HCT116 (cell line): Measurements from ENCODE around the gene TRIB2.

Experiments
- EZH2 ChIP-seq: fragments of 200-600 bp; sonication (generic); IDR thresholded peaks from 2 replicates; pipeline ENCODE4 v1.6.1; 2017; ENCODE audit warnings: antibody characterized with exemption, mixed run types
- JUND ChIP-seq: IDR thresholded peaks from 2 replicates; pipeline ENCODE4 v1.6.1; 2012
- POLR2A ChIP-seq: IDR thresholded peaks from 2 replicates; pipeline ENCODE4 v1.7.0; 2011; ENCODE audit warnings: borderline replicate concordance; ENCODE audit not compliant: insufficient read depth, insufficient read length; ENCODE audit errors: extremely low read depth
- SRF ChIP-seq: IDR thresholded peaks from 2 replicates; pipeline ENCODE4 v1.6.1; 2012; ENCODE audit warnings: low read depth
- YY1 ChIP-seq: IDR thresholded peaks from 2 replicates; pipeline ENCODE4 v1.6.1; 2011; ENCODE audit warnings: low read length, low read depth, moderate library complexity, mild to moderate bottlenecking; ENCODE audit not compliant: insufficient replicate concordance; ENCODE audit errors: extremely low read depth
- TF ChIP-seq, protein P1 (sequence below), 3 experiments: fragments of 200-600 bp in 1 of 3; sonication (generic) in 1 of 3; IDR thresholded peaks in 2 of 3; conservative IDR thresholded peaks in 1 of 3; 2 replicates each; pipeline ENCODE4 v1.5.1; 2012 to 2017; ENCODE audit warnings: low read depth in 2 of 3, low read length in 2 of 3, antibody characterized with exemption in 1 of 3, borderline replicate concordance in 1 of 3, control low read depth in 1 of 3, mild to moderate bottlenecking in 1 of 3, mixed read lengths in 1 of 3, mixed run types in 1 of 3, moderate library complexity in 1 of 3; ENCODE audit not compliant: insufficient read depth in 1 of 3

GRCh38 chr2:12679550-12680072 lies 37.1 kb upstream of the TRIB2 start:
- TF ChIP-seq, protein P1, sequence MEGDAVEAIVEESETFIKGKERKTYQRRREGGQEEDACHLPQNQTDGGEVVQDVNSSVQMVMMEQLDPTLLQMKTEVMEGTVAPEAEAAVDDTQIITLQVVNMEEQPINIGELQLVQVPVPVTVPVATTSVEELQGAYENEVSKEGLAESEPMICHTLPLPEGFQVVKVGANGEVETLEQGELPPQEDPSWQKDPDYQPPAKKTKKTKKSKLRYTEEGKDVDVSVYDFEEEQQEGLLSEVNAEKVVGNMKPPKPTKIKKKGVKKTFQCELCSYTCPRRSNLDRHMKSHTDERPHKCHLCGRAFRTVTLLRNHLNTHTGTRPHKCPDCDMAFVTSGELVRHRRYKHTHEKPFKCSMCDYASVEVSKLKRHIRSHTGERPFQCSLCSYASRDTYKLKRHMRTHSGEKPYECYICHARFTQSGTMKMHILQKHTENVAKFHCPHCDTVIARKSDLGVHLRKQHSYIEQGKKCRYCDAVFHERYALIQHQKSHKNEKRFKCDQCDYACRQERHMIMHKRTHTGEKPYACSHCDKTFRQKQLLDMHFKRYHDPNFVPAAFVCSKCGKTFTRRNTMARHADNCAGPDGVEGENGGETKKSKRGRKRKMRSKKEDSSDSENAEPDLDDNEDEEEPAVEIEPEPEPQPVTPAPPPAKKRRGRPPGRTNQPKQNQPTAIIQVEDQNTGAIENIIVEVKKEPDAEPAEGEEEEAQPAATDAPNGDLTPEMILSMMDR (IDR thresholded peaks at IDR 0.05 in 2 of 3, conservative IDR thresholded peaks at IDR 0.05 in 1 of 3; ENCODE audit: borderline replicate concordance in 1 of 3, insufficient read depth in 1 of 3, low read depth in 2 of 3, low read length in 2 of 3): no peak
- TF ChIP-seq EZH2 (no peak), SRF (no peak), POLR2A (no peak), JUND (no peak), YY1 (no peak)
